GM18907 (cell line): ENCODE data around the gene POT1.

Source experiments
- ATAC-seq: cut with Tn5 transposase; IDR thresholded peaks from one replicate; pipeline ENCODE4 v1.9.1; 2021; ENCODE audit warnings: mild to moderate bottlenecking, moderate library complexity; ENCODE audit not compliant: unreplicated experiment

Gene POT1

GRCh38 chr7:124776153-124776552 lies 153.5 kb downstream of the POT1 start:
- no peak for ATAC-seq

- no peak for ATAC-seq
Measured at GRCh38 chr7:124775422-124775821, 154.2 kb downstream of the POT1 start.

GRCh38 chr7:124773938-124774337 lies 155.7 kb downstream of the POT1 start:
- no peak for ATAC-seq

GRCh38 chr7:124773339-124773738 lies 156.3 kb downstream of the POT1 start:
- ATAC-seq: no peak
